Thoracic aorta (tissue), 2 donors: Measurements from ENCODE around the gene C19orf53. TPM values are rescaled to one million over a fixed set of nuclear protein-coding genes. Genes with fewer than 3 reads are reported as not detected.
A peak's percentile ranks its signal among the peaks of the same experiment; 100 is the strongest.

Experiments used
- ATAC-seq: fragments of 150-250 bp; one replicate; pipeline ENCODE4 v1.8.0; 2017; ENCODE audit warnings: low read depth; ENCODE audit not compliant: insufficient number of reproducible peaks, low FRiP score
- DNase-seq: peaks from one replicate; pipeline ENCODE4 v3.0.0-alpha.2; 2020; ENCODE audit warnings: low spot score
- H3K27ac ChIP-seq, 2 donors: fragments of 200-600 bp; sonication (generic); 1 replicate in 1 of 2; 2 replicates in 1 of 2; pipeline ENCODE4 v1.5.1; 2016; ENCODE audit warnings: mild to moderate bottlenecking in 2 of 2, moderate library complexity in 2 of 2
- H3K27me3 ChIP-seq: fragments of 200-600 bp; sonication (generic); replicated peaks from 2 replicates; pipeline ENCODE4 v1.6.0; 2016; ENCODE audit warnings: mild to moderate bottlenecking; ENCODE audit not compliant: insufficient read depth
- H3K36me3 ChIP-seq: fragments of 200-600 bp; sonication (generic); one replicate; pipeline ENCODE4 v1.5.1; 2016
- H3K4me1 ChIP-seq, 2 donors: fragments of 200-600 bp; sonication (generic); 1 replicate in 1 of 2; 2 replicates in 1 of 2; pipeline versions ENCODE4 v1.5.1 to v1.6.0; 2016; ENCODE audit warnings: low read depth in 2 of 2, mild to moderate bottlenecking in 1 of 2; ENCODE audit not compliant: control insufficient read depth in 1 of 2
- H3K4me3 ChIP-seq: fragments of 200-600 bp; sonication (generic); 2 replicates; pipeline ENCODE4 v1.5.1; 2016; ENCODE audit warnings: mild to moderate bottlenecking
- H3K9me3 ChIP-seq: fragments of 200-600 bp; sonication (generic); 2 replicates; pipeline ENCODE4 v1.5.1; 2016
- total RNA-seq, 2 donors: library from RNA; depleted of rRNA; stranded (reverse); fragments of >200 nt; gene quantifications; one replicate each; pipeline versions ENCODE4 v1.1.0 to v1.2.3, GENCODE V29; 2016
- TF ChIP-seq, protein P1 (sequence below): fragments of 200-600 bp; sonication (generic); IDR thresholded peaks from one replicate; pipeline ENCODE4 v1.5.1; 2019; ENCODE audit warnings: antibody characterized with exemption

The C19orf53 gene
- total RNA-seq, 2 donors from 2014 or later, result 114 to 128 TPM

DNA sequence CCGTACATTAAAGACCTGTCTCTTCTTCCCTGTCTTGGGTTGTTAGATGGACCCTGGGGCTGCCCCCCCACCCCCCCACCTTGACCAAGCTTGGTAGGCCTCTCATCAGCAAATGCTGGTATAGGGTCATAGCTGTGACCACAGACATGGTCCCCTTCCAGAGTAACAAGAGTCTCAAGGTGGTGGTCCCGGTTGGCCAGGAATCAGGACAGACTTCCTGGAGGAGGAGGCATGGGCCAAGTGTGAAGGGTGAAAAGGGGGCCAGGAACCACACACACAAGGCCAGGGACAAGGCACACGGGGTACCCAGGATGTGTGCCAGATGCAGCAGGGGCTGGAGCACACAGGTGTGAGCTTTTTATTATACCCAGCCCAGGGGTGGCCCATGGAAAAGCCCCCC, 11.0 kb upstream of the C19orf53 start:
- H3K27ac ChIP-seq, result no peak overlapping the region
- H3K4me3 ChIP-seq, result no peak overlapping the region
- DNase-seq, result no peak
- no peaks in the 10 kb centered on the region for H3K27me3 ChIP-seq
- no peaks in the 10 kb centered on the region for H3K9me3 ChIP-seq
- peaks cover 9 to 16% of the 10 kb centered on the region in 2 donors for H3K4me1 ChIP-seq
- TF ChIP-seq, protein P1, sequence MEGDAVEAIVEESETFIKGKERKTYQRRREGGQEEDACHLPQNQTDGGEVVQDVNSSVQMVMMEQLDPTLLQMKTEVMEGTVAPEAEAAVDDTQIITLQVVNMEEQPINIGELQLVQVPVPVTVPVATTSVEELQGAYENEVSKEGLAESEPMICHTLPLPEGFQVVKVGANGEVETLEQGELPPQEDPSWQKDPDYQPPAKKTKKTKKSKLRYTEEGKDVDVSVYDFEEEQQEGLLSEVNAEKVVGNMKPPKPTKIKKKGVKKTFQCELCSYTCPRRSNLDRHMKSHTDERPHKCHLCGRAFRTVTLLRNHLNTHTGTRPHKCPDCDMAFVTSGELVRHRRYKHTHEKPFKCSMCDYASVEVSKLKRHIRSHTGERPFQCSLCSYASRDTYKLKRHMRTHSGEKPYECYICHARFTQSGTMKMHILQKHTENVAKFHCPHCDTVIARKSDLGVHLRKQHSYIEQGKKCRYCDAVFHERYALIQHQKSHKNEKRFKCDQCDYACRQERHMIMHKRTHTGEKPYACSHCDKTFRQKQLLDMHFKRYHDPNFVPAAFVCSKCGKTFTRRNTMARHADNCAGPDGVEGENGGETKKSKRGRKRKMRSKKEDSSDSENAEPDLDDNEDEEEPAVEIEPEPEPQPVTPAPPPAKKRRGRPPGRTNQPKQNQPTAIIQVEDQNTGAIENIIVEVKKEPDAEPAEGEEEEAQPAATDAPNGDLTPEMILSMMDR, result no peak
- peaks cover 40% of the 10 kb centered on the region for H3K36me3 ChIP-seq
- no peak for ATAC-seq

DNA sequence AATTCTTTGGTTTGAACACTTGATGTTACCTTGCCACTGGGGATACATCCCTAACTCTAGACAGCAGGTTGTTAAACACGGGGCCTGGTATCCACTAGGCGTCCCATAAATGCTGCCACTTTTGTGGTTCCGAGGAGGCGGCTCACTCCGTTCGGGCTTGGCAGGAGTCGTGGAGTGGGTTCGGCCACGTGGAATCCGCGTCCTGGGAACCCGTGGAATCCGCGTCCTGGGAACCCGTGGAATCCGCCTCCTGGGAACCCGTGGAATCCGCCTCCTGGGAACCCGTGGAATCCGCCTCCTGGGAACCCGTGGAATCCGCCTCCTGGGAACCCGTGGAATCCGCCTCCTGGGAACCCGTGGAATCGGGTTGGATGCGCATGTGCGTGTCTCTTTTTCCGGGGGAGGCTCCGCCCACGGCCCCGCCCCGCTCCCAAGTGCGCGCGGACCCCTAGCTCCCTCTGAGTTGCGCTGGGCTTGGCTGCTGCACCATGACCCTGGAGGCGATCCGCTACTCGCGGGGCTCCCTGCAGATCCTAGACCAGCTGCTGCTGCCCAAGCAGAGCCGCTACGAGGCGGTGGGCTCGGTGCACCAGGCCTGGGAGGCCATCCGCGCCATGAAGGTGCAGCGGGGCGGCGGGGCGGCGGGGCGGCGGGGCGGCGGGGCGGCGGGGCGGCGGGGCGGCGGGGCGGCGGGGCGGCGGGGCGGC, 10.0 kb upstream of the C19orf53 start, which contains the start of gene MRI1:
MRI1 (plus strand) TSS at position 422 of the 707 bp plus-strand sequence; CDS start at position 489, 67 bp downstream.
- TF ChIP-seq, protein P1, result no peak
- Histone ChIP-seq H3K9me3 (no peaks in the 10 kb centered on the region), H3K4me1 (peaks cover 9 to 16% of the 10 kb centered on the region in 2 donors), H3K27me3 (no peaks in the 10 kb centered on the region), H3K4me3 (peak within 1 kb of the TSS; percentile 86), H3K36me3 (peaks cover 41% of the 10 kb centered on the region), H3K27ac (peak within 1 kb of the TSS; percentile 58 to 59)
- DNase-seq (peak; percentile 29), ATAC-seq (no peak)

DNA sequence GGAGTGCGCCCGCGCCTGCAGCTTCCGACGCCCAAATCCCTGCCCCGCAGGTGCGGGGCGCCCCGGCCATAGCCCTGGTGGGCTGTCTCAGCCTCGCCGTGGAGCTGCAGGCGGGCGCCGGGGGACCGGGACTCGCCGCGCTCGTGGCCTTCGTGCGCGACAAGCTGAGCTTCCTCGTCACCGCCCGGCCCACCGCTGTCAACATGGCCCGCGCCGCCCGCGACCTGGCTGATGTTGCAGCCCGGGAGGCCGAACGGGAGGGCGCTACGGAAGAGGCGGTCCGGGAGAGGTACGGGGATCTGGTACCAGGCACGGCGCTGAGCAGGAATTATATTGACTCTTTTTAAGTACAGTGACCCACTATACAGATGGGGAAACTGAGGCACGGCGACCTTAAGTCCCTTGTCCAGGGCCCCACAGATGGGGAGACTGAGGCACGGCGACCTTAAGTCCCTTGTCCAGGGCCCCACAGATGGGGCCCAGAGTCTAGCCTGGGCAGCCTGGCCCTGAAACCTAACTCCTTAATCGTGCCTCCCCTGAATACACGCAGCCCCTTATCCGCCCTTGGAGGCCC, 9.3 kb upstream of the C19orf53 start:
- peak overlapping the region; percentile 86 for H3K4me3 ChIP-seq
- no peaks in the 10 kb centered on the region for H3K27me3 ChIP-seq
- peak; percentile 29 for ATAC-seq
- peaks cover 9 to 16% of the 10 kb centered on the region in 2 donors for H3K4me1 ChIP-seq
- peaks cover 44% of the 10 kb centered on the region for H3K36me3 ChIP-seq
- TF ChIP-seq, protein P1, result no peak
- H3K27ac ChIP-seq, result peak overlapping the region; percentile 31 to 58
- DNase-seq, result no peak
- H3K9me3 ChIP-seq, result no peaks in the 10 kb centered on the region

DNA sequence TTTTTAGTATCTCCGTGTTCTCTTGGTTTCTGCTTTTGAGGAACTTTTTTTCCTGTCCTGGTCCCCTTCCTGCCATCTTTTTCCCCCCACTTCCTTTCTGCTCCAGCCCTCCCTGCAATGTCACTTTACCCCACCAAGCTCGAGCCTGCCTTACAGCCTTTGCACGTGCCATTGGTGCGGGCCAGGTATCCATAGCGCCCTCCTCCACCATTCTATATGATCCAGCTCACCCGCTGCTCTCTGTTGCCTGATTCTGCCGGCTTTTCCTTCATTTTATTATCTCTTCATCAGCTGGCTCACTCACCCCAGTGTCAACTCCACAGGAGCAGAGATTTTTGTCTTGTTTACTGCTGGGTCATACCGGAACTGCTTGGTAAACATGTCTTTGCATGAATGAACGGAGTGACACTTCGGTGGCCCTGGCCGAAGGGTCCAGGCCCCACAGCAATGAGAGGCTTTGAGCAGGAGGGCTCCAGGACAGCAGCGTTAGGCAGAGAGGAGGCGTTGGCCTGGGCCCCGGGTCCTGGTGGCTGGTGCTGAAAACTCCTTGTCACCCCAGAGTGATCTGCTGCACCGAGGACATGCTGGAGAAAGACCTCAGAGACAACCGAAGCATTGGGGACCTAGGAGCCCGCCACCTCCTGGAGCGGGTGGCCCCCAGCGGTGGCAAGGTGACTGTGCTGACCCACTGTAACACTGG, 8.7 kb upstream of the C19orf53 start:
- Histone ChIP-seq H3K36me3 (peaks cover 44% of the 10 kb centered on the region), H3K9me3 (no peaks in the 10 kb centered on the region), H3K27ac (peak overlapping the region; percentile 31 to 58)

More for the DNA sequence above, 8.7 kb upstream of the C19orf53 start:
- Histone ChIP-seq H3K27me3 (no peaks in the 10 kb centered on the region), H3K4me1 (peaks cover 9 to 16% of the 10 kb centered on the region in 2 donors), H3K4me3 (peak overlapping the region; percentile 86)
- DNase-seq, result no peak
- no peak for ATAC-seq
- TF ChIP-seq, protein P1, result no peak
